Measurements from ENCODE around the gene HACD1.

Gene HACD1

GRCh38 chr10:17617031-17617911 is at the start of gene HACD1:
HACD1 (minus strand) TSS chr10:17617374; CDS start chr10:17617339, 35 bp downstream.
- DNase-seq = peak; percentile 11

DNA sequence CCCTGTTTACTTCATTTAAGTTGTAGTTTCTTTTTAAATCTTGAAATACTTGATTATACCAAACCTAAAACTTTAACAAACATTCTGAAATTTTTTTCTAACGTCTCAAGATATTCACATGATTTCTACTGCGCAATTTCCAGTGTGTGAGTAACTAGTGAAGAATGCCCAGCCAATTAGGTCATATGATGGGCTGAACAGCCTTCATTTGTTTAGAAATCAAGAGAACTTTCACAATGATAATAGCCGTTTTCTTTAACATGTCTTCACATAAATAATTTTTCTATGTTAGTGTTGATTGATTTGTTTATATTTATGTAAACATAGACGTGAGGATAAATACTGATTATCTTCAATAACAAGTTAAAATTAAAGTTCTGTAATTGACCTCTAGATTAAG is 48.6 kb upstream of the HACD1 start:
- no peak for DNase-seq

- DNase-seq = no peak
Measured at GRCh38 chr10:17663450-17663849, 46.3 kb upstream of the HACD1 start.

DNA sequence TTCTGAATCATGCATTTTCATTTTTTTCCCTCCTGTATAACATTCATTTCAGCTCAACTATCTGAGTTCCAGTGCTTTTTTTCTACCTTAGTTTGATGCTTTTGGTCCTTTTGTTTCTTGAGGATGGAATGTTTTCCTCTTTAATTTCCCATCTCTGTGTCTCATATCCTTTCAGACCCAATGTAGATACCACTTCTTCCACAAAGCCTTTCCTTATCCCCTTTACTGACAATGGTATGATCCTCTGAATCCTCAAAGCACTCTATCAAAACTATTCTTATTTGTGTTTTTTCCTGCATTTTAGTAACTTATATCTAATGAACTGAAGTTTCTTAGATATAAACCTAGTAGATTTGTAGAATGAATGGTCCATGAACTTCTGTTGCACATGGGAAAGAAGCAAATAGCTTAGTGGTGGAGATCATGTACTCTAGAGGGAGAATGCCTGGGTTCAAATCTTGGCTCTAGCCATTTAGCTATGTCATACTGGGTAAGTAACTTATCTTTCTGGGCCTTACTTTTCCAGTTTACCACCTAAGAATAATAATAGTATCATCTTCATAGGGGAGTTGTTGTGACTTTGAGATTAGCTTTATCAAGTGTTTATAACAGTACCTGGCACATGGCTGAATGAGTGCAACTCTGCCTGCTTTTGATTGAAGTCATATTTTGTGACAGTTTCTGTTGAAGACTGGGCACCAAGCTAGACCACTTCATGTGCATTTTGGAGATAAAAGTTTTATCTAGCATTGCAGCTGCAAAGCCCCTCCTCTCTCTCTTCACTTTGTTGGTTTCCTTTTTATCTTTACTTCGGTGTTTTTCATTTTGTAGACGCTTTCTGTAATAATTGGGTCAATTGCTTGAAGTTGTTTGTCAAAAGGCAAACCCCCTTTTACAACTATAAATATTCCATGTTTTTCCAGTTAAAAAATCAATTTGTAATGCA is 45.3 kb upstream of the HACD1 start:
- DNase-seq = no peak

- DNase-seq = no peak
Measured at GRCh38 chr10:17661510-17661909, 44.3 kb upstream of the HACD1 start.

DNA sequence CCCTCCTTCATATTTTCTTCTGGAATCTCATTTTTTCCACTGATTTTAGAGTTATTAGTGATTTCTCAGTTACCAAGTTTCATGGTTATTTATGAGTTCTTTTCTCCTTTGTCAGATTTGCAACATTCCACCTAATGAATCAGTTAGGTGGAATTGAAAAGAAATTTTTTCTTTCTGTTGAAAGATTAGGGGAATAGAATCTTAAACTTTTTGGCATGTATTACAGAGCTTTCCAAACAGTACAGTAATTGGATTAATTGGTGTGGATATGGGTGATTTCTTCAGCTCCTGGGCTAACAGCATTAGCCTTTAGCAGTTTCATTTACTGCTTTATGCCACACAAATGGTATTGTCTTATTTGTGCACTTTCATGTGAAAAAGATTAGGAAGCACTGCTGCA is 43.7 kb upstream of the HACD1 start:
- no peak for DNase-seq

- DNase-seq = no peak
Measured at GRCh38 chr10:17659365-17659764, 42.2 kb upstream of the HACD1 start.

GRCh38 chr10:17657103-17657500 is 39.9 kb upstream of the HACD1 start:
- DNase-seq = no peak

DNA sequence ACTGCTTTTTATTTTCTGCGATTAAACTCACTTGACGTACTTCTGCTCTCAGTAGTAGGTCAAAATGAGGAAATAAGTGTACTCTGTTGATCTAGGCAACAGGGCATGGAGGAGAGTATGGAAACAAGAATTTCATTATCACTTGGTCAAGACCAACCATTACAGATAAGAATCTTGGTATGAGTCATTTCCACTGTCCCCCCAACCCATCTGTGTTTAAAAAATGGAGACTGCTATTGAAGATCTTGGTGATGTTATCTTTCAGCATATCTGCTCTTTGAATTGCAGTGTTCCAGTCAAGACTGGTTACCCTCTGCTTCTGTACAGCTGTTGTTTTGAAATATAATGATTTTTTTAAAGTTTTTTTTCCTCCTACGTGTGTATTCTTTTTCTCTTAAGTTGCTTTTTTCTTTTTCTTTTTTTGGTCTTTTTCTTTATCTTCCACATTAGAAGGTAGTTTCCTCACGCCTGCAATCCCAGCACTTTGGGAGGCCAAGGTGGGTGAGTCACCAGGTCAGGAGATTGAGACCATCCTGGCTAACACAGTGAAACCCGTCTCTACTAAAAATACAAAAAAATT is 38.5 kb upstream of the HACD1 start:
- DNase-seq = no peak

DNA sequence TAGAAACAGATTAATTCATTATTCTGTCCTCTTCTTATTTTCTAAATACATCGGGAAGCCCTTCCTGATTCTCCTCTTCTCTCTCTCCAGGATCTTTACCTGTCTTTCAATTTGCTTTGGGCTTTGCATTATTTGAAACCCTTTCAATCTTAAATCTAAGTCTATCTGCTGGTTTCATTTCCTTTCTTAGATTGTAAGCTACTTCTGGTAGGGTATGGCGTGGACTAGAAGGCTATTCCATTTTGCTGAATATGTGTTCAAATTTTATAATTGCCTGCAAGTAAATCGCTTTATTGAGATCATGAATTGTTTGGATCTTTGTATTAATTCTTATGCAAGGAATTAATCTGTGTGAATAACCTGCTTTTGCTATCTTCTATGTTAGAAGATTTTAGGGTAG is 37.8 kb upstream of the HACD1 start:
- DNase-seq = no peak

DNA sequence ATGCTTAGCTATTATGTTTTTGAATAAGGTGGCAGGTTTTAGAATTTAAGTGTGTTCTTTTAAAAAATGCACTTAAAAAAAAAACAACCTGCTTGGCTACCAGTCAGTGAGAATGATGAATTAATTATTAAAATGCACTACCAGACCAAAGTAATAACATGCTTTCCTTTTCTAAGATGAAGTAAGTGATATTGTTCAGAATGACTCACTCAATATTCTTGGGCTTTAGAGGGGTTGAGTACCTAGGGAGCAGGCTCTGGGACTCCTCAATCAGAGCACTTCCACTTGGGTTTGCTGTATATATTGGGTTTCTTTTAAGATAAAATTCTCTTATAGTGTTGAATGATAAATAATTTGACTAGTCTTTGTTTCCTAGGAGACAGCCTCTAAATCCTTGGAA is 35.4 kb upstream of the HACD1 start:
- DNase-seq = no peak

- DNase-seq = no peak
Measured at GRCh38 chr10:17651896-17652295, 34.7 kb upstream of the HACD1 start.

- DNase-seq = no peak
Measured at GRCh38 chr10:17650416-17650815, 33.2 kb upstream of the HACD1 start.

DNA sequence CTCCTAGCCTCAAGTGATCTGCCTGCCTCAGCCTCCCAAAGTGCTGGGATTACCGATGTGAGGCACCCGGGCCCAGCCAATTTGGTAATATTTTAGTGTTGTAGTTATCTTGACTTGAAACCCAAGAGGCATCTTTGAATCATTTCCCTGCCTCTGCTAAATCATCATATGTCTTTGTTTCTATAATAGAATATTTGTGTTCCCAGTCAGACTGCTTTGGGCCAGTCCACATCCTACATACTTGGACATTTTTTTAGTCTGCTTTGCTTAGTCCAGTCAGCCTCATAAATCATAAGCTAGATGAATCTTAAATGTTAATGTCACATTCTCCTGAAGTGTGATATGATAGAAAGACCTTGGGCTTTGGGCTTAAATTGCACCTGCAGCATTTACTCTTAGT is 32.7 kb upstream of the HACD1 start:
- no peak for DNase-seq

DNA sequence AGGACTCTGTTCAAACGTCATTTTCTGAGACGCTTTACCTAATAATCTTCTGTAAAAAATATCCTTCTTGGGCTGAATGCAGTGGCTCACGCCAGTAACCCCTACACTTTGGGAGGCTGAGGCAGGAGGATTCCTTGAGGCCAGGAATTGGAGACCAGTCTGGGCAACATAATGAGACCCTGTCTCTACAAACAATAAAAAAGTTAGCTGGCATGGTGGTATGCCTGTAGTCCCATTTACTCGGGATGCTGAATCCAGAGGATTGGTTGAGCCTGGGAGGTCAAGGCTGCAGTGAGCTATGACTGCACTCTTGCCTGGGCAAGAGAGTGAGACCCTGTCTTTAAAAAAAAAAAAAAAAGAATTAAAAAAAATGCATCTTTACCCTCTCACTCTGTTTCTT is 31.9 kb upstream of the HACD1 start:
- no peak for DNase-seq

DNA sequence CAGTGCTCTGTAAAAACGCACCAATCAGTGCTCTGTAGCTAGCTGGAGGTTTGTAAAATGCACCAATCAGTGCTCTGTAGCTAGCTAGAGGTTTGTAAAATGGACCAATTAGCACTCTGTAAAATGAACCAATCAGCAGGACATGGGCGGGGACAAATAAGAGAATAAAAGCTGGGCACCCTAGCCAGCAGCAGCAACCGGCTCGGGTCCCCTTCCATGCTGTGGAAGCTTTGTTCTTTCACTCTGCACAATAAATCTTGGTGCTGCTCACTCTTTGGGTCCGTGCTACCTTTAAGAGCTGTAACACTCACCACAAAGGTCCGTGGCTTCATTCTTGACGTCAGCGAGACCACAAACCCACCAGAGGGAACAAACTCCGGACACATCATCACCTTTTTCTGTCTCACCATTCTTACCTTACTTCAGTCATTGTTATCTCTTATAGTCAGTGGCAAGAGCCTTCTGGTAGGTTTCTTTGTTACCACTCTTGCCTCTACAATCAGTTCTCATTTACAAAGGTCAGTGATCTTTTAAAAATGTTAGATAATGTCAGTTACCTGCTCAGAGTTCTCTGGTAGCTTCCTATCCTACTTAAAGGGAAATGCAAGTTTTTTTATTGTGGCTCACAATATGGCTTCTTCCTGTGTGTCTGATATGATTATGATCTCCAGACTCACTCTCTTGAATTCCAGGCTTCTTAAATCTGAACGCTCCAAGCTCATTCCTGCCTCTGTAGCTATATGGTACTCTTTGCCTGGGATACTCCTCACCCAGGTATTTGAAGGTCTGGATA is 31.3 kb upstream of the HACD1 start:
- DNase-seq = no peak

DNA sequence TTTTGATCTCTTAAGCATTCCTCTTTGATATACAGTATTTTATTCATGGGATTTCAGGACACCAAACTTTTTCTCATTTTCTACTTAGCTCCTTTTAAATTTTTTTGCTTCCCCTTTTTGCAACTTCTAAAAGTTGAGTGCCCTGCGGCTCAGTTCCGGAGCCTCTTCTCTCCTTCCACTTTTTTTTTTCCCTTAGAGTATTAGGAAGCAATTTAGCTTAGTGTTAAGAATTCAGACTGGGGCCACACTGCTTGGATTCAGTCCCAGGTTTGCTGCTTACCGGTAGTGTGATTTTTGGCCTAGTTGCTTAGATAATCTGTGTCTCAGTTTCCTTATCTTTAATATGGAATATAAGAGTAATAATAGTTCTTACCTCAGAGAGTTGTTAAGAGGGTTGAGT is 30.2 kb upstream of the HACD1 start:
- DNase-seq = no peak

DNA sequence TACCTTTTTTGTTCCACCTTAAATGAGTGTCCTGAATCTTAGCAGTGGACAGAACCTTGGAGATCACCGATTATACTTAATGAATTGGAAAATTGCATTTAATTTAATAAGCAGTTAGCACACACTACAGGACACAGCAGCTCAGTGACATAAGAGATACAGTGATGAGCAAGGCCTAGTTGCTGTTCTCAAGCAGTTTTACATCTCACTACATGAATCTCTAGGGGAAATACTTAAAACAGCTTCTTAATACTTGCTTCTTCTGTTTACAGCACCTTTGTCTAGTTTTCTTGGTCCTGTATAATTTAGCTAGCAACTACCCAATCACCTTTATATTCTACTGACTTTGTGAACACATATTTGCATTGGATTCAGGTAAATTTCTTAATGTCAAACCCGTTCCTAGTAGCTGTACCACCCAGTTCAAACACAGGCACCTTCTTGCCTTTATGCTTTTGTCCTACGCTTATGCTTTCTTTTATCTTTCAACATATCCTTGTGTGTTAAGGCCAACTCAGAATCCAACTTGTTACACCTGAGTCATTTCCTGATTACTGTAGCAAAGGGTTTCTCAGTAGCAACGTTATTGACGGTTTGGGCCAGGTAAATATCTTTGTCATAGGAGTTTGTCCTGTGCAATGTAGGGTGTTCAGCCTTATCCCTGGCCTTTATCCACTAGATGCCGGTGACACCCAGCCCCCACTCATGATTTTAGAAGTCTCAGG is 28.6 kb upstream of the HACD1 start:
- no peak for DNase-seq

- DNase-seq = peak; percentile 2
Measured at GRCh38 chr10:17644485-17644943, 27.3 kb upstream of the HACD1 start.

DNA sequence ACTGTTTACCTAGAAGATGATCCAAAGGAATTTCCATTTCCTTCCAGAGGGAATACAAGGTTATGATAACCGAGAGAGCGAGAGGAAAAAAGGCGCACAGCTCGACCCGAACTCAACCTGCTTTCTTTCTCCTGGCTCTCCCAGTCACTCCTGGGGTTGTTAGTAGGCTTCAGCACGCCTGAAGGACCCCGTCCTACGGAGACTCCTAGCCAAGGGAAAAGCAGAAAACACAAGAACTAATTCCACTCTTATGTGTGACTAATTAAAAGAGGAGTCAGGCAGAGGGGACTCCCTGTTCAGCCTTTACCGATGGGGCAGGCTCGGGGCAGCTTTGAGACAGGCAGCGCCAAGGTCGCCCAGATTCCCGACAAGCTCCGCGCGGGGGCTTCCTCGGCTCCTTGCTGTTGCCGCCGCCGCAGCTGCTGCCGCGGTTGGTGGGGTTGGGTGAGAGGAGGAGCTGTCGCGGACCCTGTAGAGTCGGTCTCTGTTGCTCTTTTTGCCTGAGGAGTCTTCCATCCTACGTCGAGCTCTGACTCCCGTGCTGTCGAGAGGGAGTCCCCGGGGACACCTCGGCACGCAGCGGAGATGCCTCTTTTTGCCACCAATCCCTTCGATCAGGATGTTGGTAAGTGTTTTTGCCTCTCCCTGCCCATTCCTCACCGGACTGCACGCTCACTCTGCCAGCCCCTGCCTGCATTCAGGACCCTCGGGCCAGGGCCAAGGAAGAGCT is 26.7 kb upstream of the HACD1 start, which contains the start of gene STAM:
STAM (plus strand) TSS at position 397 of the 730 bp plus-strand sequence; CDS start at position 586, 189 bp downstream.
- peak; percentile 84 for DNase-seq

- peak; percentile 81 for DNase-seq
Measured at GRCh38 chr10:17643339-17643754, 26.2 kb upstream of the HACD1 start.

Measured in NCI-H748 treated with DMSO at 0.1 percent for 48 hours (cell line).